ENCODE data around the gene DHX15.

DNA sequence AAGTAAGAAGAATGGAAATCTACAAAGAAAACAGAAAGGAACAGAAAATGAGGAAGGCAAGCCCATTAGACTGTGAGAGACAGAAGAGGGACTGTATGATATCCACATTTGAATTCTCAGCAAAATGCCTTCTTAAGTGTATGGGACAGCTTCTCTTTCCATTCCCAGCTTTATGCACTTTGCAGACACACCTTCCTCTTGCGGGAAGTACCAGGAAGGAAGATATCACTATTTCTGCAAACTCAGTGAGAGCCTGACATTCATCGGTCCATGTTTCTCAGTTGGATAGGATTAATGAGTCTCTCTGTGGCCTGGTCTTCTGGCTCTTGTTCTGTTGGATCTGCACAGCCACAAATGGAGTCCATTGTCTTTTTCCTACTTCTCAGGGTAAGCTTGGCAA, 31.6 kb upstream of the DHX15 start:
- no peak for TF ChIP-seq EZH2 (IDR thresholded peaks at IDR 0.05; ENCODE audit: insufficient read depth, low read length)
- TF ChIP-seq, protein P1, sequence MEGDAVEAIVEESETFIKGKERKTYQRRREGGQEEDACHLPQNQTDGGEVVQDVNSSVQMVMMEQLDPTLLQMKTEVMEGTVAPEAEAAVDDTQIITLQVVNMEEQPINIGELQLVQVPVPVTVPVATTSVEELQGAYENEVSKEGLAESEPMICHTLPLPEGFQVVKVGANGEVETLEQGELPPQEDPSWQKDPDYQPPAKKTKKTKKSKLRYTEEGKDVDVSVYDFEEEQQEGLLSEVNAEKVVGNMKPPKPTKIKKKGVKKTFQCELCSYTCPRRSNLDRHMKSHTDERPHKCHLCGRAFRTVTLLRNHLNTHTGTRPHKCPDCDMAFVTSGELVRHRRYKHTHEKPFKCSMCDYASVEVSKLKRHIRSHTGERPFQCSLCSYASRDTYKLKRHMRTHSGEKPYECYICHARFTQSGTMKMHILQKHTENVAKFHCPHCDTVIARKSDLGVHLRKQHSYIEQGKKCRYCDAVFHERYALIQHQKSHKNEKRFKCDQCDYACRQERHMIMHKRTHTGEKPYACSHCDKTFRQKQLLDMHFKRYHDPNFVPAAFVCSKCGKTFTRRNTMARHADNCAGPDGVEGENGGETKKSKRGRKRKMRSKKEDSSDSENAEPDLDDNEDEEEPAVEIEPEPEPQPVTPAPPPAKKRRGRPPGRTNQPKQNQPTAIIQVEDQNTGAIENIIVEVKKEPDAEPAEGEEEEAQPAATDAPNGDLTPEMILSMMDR (IDR thresholded peaks at IDR 0.05; ENCODE audit: insufficient read depth, low read depth, low read length), result no peak

Measured in astrocyte (in vitro differentiated cells and primary cell).